Tibial artery (tissue), 4 donors: ENCODE measurements around the gene BCAR3.

Source experiments
- DNase-seq, 2 donors: peaks; one replicate each; pipeline ENCODE4 v3.0.0-alpha.2; 2019
- H3K27ac ChIP-seq, 2 donors: fragments of 200-600 bp; sonication (generic) in 1 of 2; 1 replicate in 1 of 2; 2 replicates in 1 of 2; pipeline ENCODE4 v1.5.1; 2018 to 2019; ENCODE audit warnings: mild to moderate bottlenecking in 1 of 2
- H3K27me3 ChIP-seq, 2 donors: fragments of 200-600 bp; sonication (generic) in 1 of 2; one replicate each; pipeline versions ENCODE4 v1.5.1 to v1.6.0; 2016 to 2019
- H3K36me3 ChIP-seq, 3 donors: fragments of 200-600 bp; sonication (generic) in 2 of 3; one replicate each; pipeline ENCODE4 v1.5.1; 2016 to 2019; ENCODE audit warnings: mild to moderate bottlenecking in 2 of 3
- H3K4me1 ChIP-seq, 4 donors: fragments of 200-600 bp; sonication (generic) in 2 of 4; 1 replicate in 3 of 4; 2 replicates in 1 of 4; pipeline ENCODE4 v1.5.1; 2016 to 2019
- H3K4me3 ChIP-seq, 2 donors: fragments of 200-600 bp; sonication (generic) in 1 of 2; 1 replicate in 1 of 2; 2 replicates in 1 of 2; pipeline ENCODE4 v1.5.1; 2018 to 2019; ENCODE audit warnings: mild to moderate bottlenecking in 2 of 2
- H3K9me3 ChIP-seq, 3 donors: fragments of 200-600 bp; sonication (generic) in 1 of 3; one replicate each; pipeline ENCODE4 v1.5.1; 2016 to 2019
- intact Hi-C: fragments of 100-400 bp; cut with DNase I; formaldehyde crosslinking; loops from one replicate; pipeline ENCODE4 v1.15.0; 2023; ENCODE audit warnings: low total_unique reads
- TF ChIP-seq, protein P1 (sequence below), 2 experiments: fragments of 200-600 bp in 1 of 2; fragments of 450-650 bp in 1 of 2; IDR thresholded peaks; one replicate each; pipeline ENCODE4 v1.5.1; 2017 to 2019; ENCODE audit warnings: antibody characterized with exemption in 2 of 2, mild to moderate bottlenecking in 1 of 2, moderate library complexity in 1 of 2

BCAR3 gene

GRCh38 chr1:93581917-93582850 is 99.5 kb downstream of the BCAR3 start:
- no peak for DNase-seq
- Histone ChIP-seq H3K9me3 (no peaks in the 10 kb centered on the region), H3K4me3 (no peak overlapping the region), H3K4me1 (peaks cover 0 to 66% (median 31%) of the 10 kb centered on the region in 4 donors), H3K27me3 (no peaks in the 10 kb centered on the region), H3K27ac (no peak overlapping the region), H3K36me3 (peaks cover 34 to 62% (median 37%) of the 10 kb centered on the region in 3 donors)
- TF ChIP-seq, protein P1, sequence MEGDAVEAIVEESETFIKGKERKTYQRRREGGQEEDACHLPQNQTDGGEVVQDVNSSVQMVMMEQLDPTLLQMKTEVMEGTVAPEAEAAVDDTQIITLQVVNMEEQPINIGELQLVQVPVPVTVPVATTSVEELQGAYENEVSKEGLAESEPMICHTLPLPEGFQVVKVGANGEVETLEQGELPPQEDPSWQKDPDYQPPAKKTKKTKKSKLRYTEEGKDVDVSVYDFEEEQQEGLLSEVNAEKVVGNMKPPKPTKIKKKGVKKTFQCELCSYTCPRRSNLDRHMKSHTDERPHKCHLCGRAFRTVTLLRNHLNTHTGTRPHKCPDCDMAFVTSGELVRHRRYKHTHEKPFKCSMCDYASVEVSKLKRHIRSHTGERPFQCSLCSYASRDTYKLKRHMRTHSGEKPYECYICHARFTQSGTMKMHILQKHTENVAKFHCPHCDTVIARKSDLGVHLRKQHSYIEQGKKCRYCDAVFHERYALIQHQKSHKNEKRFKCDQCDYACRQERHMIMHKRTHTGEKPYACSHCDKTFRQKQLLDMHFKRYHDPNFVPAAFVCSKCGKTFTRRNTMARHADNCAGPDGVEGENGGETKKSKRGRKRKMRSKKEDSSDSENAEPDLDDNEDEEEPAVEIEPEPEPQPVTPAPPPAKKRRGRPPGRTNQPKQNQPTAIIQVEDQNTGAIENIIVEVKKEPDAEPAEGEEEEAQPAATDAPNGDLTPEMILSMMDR (IDR thresholded peaks at IDR 0.05) = no peak
- intact Hi-C loops = no loop called here

DNA sequence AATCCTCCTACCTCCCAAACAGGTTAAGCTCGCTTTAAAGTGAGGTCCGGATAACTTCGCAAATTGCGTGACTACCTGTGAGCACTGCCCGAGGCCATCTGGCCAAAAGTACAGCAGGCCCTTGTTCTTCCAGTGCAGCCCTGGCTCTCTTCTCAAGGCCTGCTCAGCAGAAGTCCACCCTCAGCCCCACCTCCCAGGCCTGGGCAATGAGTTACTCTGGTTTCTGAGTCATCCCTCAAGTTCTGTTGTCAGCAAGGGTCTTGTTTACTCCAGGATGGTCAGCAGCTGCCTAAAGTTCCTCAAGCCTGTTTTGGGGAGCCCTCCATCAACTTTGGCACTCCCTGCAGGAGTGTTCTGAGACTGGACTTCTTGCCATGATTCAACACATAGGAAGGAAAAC is 101.7 kb downstream of the BCAR3 start:
- intact Hi-C loops = no loop called here
- Histone ChIP-seq H3K27ac (peak overlapping the region in 1 of 2 donors; percentile 6), H3K4me1 (peaks cover 0 to 48% (median 16%) of the 10 kb centered on the region in 4 donors), H3K4me3 (no peak overlapping the region), H3K27me3 (no peaks in the 10 kb centered on the region), H3K36me3 (peaks cover 43 to 77% (median 54%) of the 10 kb centered on the region in 3 donors), H3K9me3 (no peaks in the 10 kb centered on the region)
- DNase-seq = peak in 1 of 2 donors; percentile 41
- TF ChIP-seq, protein P1 (IDR thresholded peaks at IDR 0.05) = no peak

GRCh38 chr1:93578911-93579825 is 102.5 kb downstream of the BCAR3 start:
- Histone ChIP-seq H3K4me3 (no peak overlapping the region), H3K27ac (peak overlapping the region in 1 of 2 donors; percentile 6), H3K9me3 (no peaks in the 10 kb centered on the region), H3K36me3 (peaks cover 50 to 84% (median 61%) of the 10 kb centered on the region in 3 donors), H3K4me1 (peaks cover 0 to 41% (median 8%) of the 10 kb centered on the region in 4 donors), H3K27me3 (no peaks in the 10 kb centered on the region)
- no peak for DNase-seq
- TF ChIP-seq, protein P1 (IDR thresholded peaks at IDR 0.05) = no peak
- intact Hi-C loops = no loop called here

DNA sequence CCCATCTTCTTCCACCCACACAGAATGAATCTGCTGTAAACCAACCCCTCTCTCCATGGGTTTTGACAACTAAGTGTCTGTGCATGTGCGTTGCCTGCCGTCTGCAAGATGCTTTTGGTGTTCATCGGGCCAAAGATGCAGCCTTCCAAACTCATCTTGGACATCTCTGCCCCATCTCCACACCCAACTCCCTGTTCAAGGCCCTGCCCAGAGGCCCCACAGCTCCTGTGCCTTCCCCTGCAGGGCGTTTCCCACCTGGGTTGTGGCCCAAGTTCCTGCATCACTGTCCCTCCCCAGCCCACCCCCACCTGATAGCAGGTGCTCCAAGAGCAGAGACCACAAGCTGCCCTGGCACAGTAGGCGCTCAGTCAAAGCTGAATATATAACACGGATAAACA is 103.2 kb downstream of the BCAR3 start:
- Histone ChIP-seq H3K27ac (no peak overlapping the region), H3K9me3 (no peaks in the 10 kb centered on the region), H3K4me3 (no peak overlapping the region), H3K36me3 (peaks cover 51 to 87% (median 60%) of the 10 kb centered on the region in 3 donors), H3K27me3 (no peaks in the 10 kb centered on the region), H3K4me1 (peaks cover 0 to 33% (median 4%) of the 10 kb centered on the region in 4 donors)
- TF ChIP-seq, protein P1 (IDR thresholded peaks at IDR 0.05) = no peak
- intact Hi-C loops = no loop called here
- no peak for DNase-seq
